Nephron progenitor cell (in vitro differentiated cells): ENCODE measurements around the gene MOV10L1.

Source experiments
- DNase-seq: peaks from one replicate; pipeline ENCODE4 v3.0.0; 2021
- H3K27ac Mint-ChIP-seq: 2 replicates; pipeline ENCODE4 v1.8.0; 2021; ENCODE audit warnings: mild to moderate bottlenecking, moderate library complexity, mixed read lengths
- H3K27me3 Mint-ChIP-seq: 2 replicates; pipeline ENCODE4 v1.8.0; 2021; ENCODE audit warnings: mild to moderate bottlenecking, low read depth, mixed read lengths; ENCODE audit not compliant: poor library complexity
- H3K36me3 Mint-ChIP-seq: 2 replicates; pipeline ENCODE4 v1.8.0; 2021; ENCODE audit warnings: low read depth, mixed read lengths
- H3K4me1 Mint-ChIP-seq: 2 replicates; pipeline ENCODE4 v1.8.0; 2021; ENCODE audit warnings: mixed read lengths
- H3K4me3 Mint-ChIP-seq: 2 replicates; pipeline ENCODE4 v1.8.0; 2021; ENCODE audit warnings: mild to moderate bottlenecking, moderate library complexity, mixed read lengths
- H3K9me3 Mint-ChIP-seq: 2 replicates; pipeline ENCODE4 v1.8.0; 2021; ENCODE audit warnings: mild to moderate bottlenecking, moderate library complexity, mixed read lengths
- TF ChIP-seq, protein P1 (sequence below): fragments of 200-600 bp; sonication (generic); IDR thresholded peaks from 2 replicates; pipeline ENCODE4 v1.5.0; 2021; ENCODE audit warnings: antibody characterized with exemption

MOV10L1 gene

DNA sequence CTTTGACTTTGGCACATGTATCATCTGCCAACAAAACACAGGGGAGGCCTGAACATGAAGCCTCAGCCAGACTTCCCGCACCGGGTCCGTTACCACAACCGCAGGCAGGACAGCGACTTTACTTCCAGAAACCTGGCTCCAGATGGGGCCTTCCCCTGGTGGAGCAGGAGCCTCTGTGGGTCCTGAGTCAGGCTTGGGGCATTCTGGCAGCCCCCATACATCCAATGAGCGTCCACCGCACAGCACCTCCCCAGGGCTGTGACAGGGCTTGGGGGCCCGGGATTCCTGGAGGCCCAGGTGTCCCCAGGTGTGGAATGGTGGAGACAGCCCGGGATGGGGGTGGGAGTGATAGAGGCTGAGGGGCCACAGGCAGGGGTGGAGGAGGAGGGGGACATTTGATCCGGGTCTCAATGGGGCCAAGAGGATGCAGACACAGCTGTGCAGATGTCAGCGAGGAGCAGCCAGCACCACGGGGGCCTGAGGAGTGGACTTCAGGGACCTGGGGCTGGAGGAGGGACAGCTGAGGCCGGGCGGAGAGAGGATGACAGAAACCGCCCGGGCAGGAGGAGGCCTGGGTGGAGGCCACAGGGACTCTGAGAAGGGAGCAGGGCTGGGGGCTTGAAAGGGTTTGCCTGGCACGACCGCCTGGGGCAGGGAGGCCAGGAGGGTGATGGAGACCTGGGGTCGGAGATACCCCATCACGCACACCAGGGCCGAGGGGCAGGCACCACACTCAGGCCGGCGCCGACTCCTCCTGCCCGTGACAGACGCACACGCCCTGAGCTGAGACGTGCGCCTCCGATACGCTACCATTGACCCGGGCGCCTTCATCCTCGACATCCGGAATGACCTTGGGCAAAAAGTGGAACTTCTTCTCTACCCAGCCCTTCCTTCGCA, 40.3 kb upstream of the MOV10L1 start:
- Mint-ChIP-seq H3K4me3 (no peak overlapping the region), H3K36me3 (peaks cover 10% of the 10 kb centered on the region), H3K27ac (no peak overlapping the region), H3K9me3 (peaks cover 32% of the 10 kb centered on the region), H3K4me1 (peaks cover 15% of the 10 kb centered on the region), H3K27me3 (peaks cover 22% of the 10 kb centered on the region)
- no peak for DNase-seq
- TF ChIP-seq, protein P1, sequence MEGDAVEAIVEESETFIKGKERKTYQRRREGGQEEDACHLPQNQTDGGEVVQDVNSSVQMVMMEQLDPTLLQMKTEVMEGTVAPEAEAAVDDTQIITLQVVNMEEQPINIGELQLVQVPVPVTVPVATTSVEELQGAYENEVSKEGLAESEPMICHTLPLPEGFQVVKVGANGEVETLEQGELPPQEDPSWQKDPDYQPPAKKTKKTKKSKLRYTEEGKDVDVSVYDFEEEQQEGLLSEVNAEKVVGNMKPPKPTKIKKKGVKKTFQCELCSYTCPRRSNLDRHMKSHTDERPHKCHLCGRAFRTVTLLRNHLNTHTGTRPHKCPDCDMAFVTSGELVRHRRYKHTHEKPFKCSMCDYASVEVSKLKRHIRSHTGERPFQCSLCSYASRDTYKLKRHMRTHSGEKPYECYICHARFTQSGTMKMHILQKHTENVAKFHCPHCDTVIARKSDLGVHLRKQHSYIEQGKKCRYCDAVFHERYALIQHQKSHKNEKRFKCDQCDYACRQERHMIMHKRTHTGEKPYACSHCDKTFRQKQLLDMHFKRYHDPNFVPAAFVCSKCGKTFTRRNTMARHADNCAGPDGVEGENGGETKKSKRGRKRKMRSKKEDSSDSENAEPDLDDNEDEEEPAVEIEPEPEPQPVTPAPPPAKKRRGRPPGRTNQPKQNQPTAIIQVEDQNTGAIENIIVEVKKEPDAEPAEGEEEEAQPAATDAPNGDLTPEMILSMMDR, result no peak

GRCh38 chr22:50051930-50052329, 37.9 kb upstream of the MOV10L1 start:
- DNase-seq, result no peak
- H3K9me3 Mint-ChIP-seq, result peaks cover 32% of the 10 kb centered on the region
- H3K27me3 Mint-ChIP-seq, result peaks cover 23% of the 10 kb centered on the region
- H3K4me1 Mint-ChIP-seq, result peaks cover 34% of the 10 kb centered on the region
- peaks cover 10% of the 10 kb centered on the region for H3K36me3 Mint-ChIP-seq
- TF ChIP-seq, protein P1, result no peak
- H3K4me3 Mint-ChIP-seq, result no peak overlapping the region
- no peak overlapping the region for H3K27ac Mint-ChIP-seq

- peaks cover 29% of the 10 kb centered on the region for H3K27me3 Mint-ChIP-seq
- H3K4me1 Mint-ChIP-seq, result peaks cover 37% of the 10 kb centered on the region
- no peak overlapping the region for H3K4me3 Mint-ChIP-seq
- peaks cover 32% of the 10 kb centered on the region for H3K9me3 Mint-ChIP-seq
- H3K27ac Mint-ChIP-seq, result no peak overlapping the region
- peaks cover 10% of the 10 kb centered on the region for H3K36me3 Mint-ChIP-seq
- DNase-seq, result no peak
- TF ChIP-seq, protein P1, result no peak
Measured at GRCh38 chr22:50053861-50054260, 35.9 kb upstream of the MOV10L1 start.

GRCh38 chr22:50056214-50056972, 33.4 kb upstream of the MOV10L1 start:
- DNase-seq, result no peak

GRCh38 chr22:50057278-50058060, 32.3 kb upstream of the MOV10L1 start:
- TF ChIP-seq, protein P1, result no peak
- Mint-ChIP-seq H3K9me3 (peaks cover 19% of the 10 kb centered on the region), H3K4me1 (peaks cover 51% of the 10 kb centered on the region), H3K4me3 (no peak overlapping the region), H3K27ac (no peak overlapping the region), H3K36me3 (peaks cover 10% of the 10 kb centered on the region), H3K27me3 (peaks cover 19% of the 10 kb centered on the region)
- no peak for DNase-seq

More at GRCh38 chr22:50056214-50056972, 33.4 kb upstream of the MOV10L1 start:
- H3K27me3 Mint-ChIP-seq, result peaks cover 22% of the 10 kb centered on the region
- H3K36me3 Mint-ChIP-seq, result peaks cover 10% of the 10 kb centered on the region
- no peak overlapping the region for H3K4me3 Mint-ChIP-seq
- peaks cover 48% of the 10 kb centered on the region for H3K4me1 Mint-ChIP-seq
- peaks cover 30% of the 10 kb centered on the region for H3K9me3 Mint-ChIP-seq
- TF ChIP-seq, protein P1, result no peak
- H3K27ac Mint-ChIP-seq, result no peak overlapping the region
